Natural killer cell treated with Interleukin-12 subunit alpha and Interleukin-12 subunit beta and Interleukin-15 and Interleukin-18, amount 100 ng/mL, for 72 hours (primary cell): ENCODE data around the gene KRTAP19-4. TPM values are rescaled to one million over a fixed set of nuclear protein-coding genes. Genes with fewer than 3 reads are reported as not detected.
"Not testable (repeated sequence)": the region's sequence is repeated elsewhere in the genome, so short reads cannot be mapped to it uniquely, and the experiment has no call there.

Experiments
- ATAC-seq, 2 donors: fragments of 150-1000 bp; cut with Tn5 transposase in 1 of 2; sonication (Bioruptor Pico), chemical (Tn5 transposase) in 1 of 2; 2 replicates each; pipeline ENCODE4 v1.10.0; 2021
- DNase-seq: peaks from one replicate; pipeline ENCODE4 v3.0.0; 2022; ENCODE audit warnings: low spot score
- H3K27ac Mint-ChIP-seq, 2 donors: 1 replicate in 1 of 2; 2 replicates in 1 of 2; pipeline ENCODE4 v1.8.0; 2022; ENCODE audit warnings: mixed read lengths in 2 of 2, mild to moderate bottlenecking in 1 of 2, moderate library complexity in 1 of 2
- H3K27me3 Mint-ChIP-seq, 2 donors: 1 replicate in 1 of 2; 2 replicates in 1 of 2; pipeline ENCODE4 v1.8.0; 2022; ENCODE audit warnings: mixed read lengths in 2 of 2
- H3K36me3 Mint-ChIP-seq: one replicate; pipeline ENCODE4 v1.8.0; 2022; ENCODE audit warnings: mixed read lengths
- H3K4me1 Mint-ChIP-seq, 2 donors: 1 replicate in 1 of 2; 2 replicates in 1 of 2; pipeline ENCODE4 v1.8.0; 2022; ENCODE audit warnings: low read depth in 2 of 2, mixed read lengths in 2 of 2, mild to moderate bottlenecking in 1 of 2
- H3K4me3 Mint-ChIP-seq: one replicate; pipeline ENCODE4 v1.8.0; 2022; ENCODE audit warnings: mixed read lengths
- H3K9me3 Mint-ChIP-seq: 2 replicates; pipeline ENCODE4 v1.8.0; 2022; ENCODE audit warnings: mixed read lengths
- total RNA-seq, 2 donors: library from RNA; stranded (reverse); gene quantifications; one replicate each; pipeline ENCODE4 v1.2.3, GENCODE V29; 2022

KRTAP19-4 gene
- not detected for total RNA-seq

- no peak within 1 kb of the TSS for H3K27ac Mint-ChIP-seq
- H3K9me3 Mint-ChIP-seq, result peaks cover 8% of the 10 kb centered on the region
- DNase-seq (no peak), ATAC-seq (no peak)
- H3K4me1 Mint-ChIP-seq, result no peaks in the 10 kb centered on the region
- H3K4me3 Mint-ChIP-seq, result no peak within 1 kb of the TSS
- H3K27me3 Mint-ChIP-seq, result no peaks in the 10 kb centered on the region
- H3K36me3 Mint-ChIP-seq, result no peaks in the 10 kb centered on the region
Observed at GRCh38 chr21:30497065-30497464, at the start of gene KRTAP19-4. KRTAP19-4 (minus strand) TSS chr21:30497165; CDS start chr21:30497110, 55 bp downstream.

- no peaks in the 10 kb centered on the region for H3K36me3 Mint-ChIP-seq
- no peaks in the 10 kb centered on the region for H3K4me1 Mint-ChIP-seq
Observed at GRCh38 chr21:30541764-30542163, 44.8 kb upstream of the KRTAP19-4 start, which contains the start of gene KRTAP19-6. KRTAP19-6 (minus strand) TSS chr21:30541864; CDS start chr21:30541833, 31 bp downstream.

GRCh38 chr21:30518876-30519275, 21.9 kb upstream of the KRTAP19-4 start:
- DNase-seq, result no peak
- Mint-ChIP-seq H3K27ac (no peak overlapping the region), H3K4me3 (no peak overlapping the region), H3K9me3 (peaks cover 12% of the 10 kb centered on the region), H3K4me1 (no peaks in the 10 kb centered on the region), H3K36me3 (no peaks in the 10 kb centered on the region), H3K27me3 (no peaks in the 10 kb centered on the region)
- ATAC-seq, result no peak

More at GRCh38 chr21:30541764-30542163, 44.8 kb upstream of the KRTAP19-4 start, which contains the start of gene KRTAP19-6:
- Mint-ChIP-seq H3K9me3 (peaks cover 6% of the 10 kb centered on the region), H3K4me3 (no peak within 1 kb of the TSS), H3K27ac (no peak within 1 kb of the TSS), H3K27me3 (no peaks in the 10 kb centered on the region)
- DNase-seq (no peak), ATAC-seq (no peak)

GRCh38 chr21:30515681-30516080, 18.7 kb upstream of the KRTAP19-4 start:
- Mint-ChIP-seq H3K36me3 (no peaks in the 10 kb centered on the region), H3K27ac (no peak overlapping the region), H3K4me1 (no peaks in the 10 kb centered on the region), H3K9me3 (peaks cover 12% of the 10 kb centered on the region), H3K4me3 (no peak overlapping the region), H3K27me3 (no peaks in the 10 kb centered on the region)
- no peak for ATAC-seq
- no peak for DNase-seq

- not testable (repeated sequence) for H3K36me3 Mint-ChIP-seq, ATAC-seq, H3K4me1 Mint-ChIP-seq, H3K27me3 Mint-ChIP-seq, H3K4me3 Mint-ChIP-seq, DNase-seq, H3K27ac Mint-ChIP-seq
- peaks cover 11% of the 10 kb centered on the region for H3K9me3 Mint-ChIP-seq
Observed at GRCh38 chr21:30505621-30506205, 8.7 kb upstream of the KRTAP19-4 start.

GRCh38 chr21:30502041-30502440, 5.1 kb upstream of the KRTAP19-4 start, which contains the start of gene KRTAP19-5:
KRTAP19-5 (minus strand) TSS chr21:30502141; CDS start chr21:30502090, 51 bp downstream.
- no peaks in the 10 kb centered on the region for H3K27me3 Mint-ChIP-seq
- no peaks in the 10 kb centered on the region for H3K36me3 Mint-ChIP-seq
- no peak within 1 kb of the TSS for H3K27ac Mint-ChIP-seq
- H3K9me3 Mint-ChIP-seq, result peaks cover 9% of the 10 kb centered on the region
- no peaks in the 10 kb centered on the region for H3K4me1 Mint-ChIP-seq
- no peak for ATAC-seq
- no peak for DNase-seq
- no peak within 1 kb of the TSS for H3K4me3 Mint-ChIP-seq

GRCh38 chr21:30491963-30492428, 5.0 kb downstream of the KRTAP19-4 start, which contains the start of gene KRTAP19-3:
KRTAP19-3 (minus strand) TSS chr21:30492013; CDS start chr21:30491957, 56 bp downstream.
- DNase-seq, result no peak
- Mint-ChIP-seq H3K4me1 (no peaks in the 10 kb centered on the region), H3K27me3 (no peaks in the 10 kb centered on the region), H3K4me3 (no peak within 1 kb of the TSS), H3K36me3 (no peaks in the 10 kb centered on the region), H3K27ac (no peak within 1 kb of the TSS), H3K9me3 (peaks cover 7% of the 10 kb centered on the region)
- no peak for ATAC-seq

- H3K36me3 Mint-ChIP-seq, result no peaks in the 10 kb centered on the region
- ATAC-seq (no peak), DNase-seq (no peak)
- H3K9me3 Mint-ChIP-seq, result peaks cover 13% of the 10 kb centered on the region
- no peak within 1 kb of the TSS for H3K4me3 Mint-ChIP-seq
- H3K27me3 Mint-ChIP-seq, result no peaks in the 10 kb centered on the region
- H3K27ac Mint-ChIP-seq, result no peak within 1 kb of the TSS
- H3K4me1 Mint-ChIP-seq, result no peaks in the 10 kb centered on the region
Observed at GRCh38 chr21:30487336-30487735, 9.6 kb downstream of the KRTAP19-4 start, which contains the start of gene KRTAP19-2. KRTAP19-2 (minus strand) TSS chr21:30487436; CDS start chr21:30487348, 88 bp downstream.

GRCh38 chr21:30486180-30486579, 10.8 kb downstream of the KRTAP19-4 start:
- ATAC-seq (no peak), DNase-seq (no peak)
- no peaks in the 10 kb centered on the region for H3K36me3 Mint-ChIP-seq
- H3K4me1 Mint-ChIP-seq, result no peaks in the 10 kb centered on the region
- peaks cover 18% of the 10 kb centered on the region for H3K9me3 Mint-ChIP-seq
- H3K27ac Mint-ChIP-seq, result no peak overlapping the region
- H3K27me3 Mint-ChIP-seq, result no peaks in the 10 kb centered on the region
- no peak overlapping the region for H3K4me3 Mint-ChIP-seq

GRCh38 chr21:30482130-30482529, 14.8 kb downstream of the KRTAP19-4 start:
- ATAC-seq, result no peak
- Mint-ChIP-seq H3K4me3 (no peak overlapping the region), H3K9me3 (peaks cover 19% of the 10 kb centered on the region), H3K4me1 (no peaks in the 10 kb centered on the region), H3K27me3 (no peaks in the 10 kb centered on the region), H3K36me3 (no peaks in the 10 kb centered on the region), H3K27ac (no peak overlapping the region)
- DNase-seq, result no peak

- no peak for DNase-seq
- H3K27ac Mint-ChIP-seq, result no peak within 1 kb of the TSS
- no peaks in the 10 kb centered on the region for H3K4me1 Mint-ChIP-seq
Observed at GRCh38 chr21:30480145-30480544, 16.8 kb downstream of the KRTAP19-4 start, which contains the start of gene KRTAP19-1. KRTAP19-1 (minus strand) TSS chr21:30480367; CDS start chr21:30480317, 50 bp downstream.

GRCh38 chr21:30479259-30479658, 17.7 kb downstream of the KRTAP19-4 start:
- Mint-ChIP-seq H3K4me1 (no peaks in the 10 kb centered on the region), H3K27me3 (no peaks in the 10 kb centered on the region), H3K36me3 (no peaks in the 10 kb centered on the region), H3K4me3 (no peak overlapping the region), H3K27ac (no peak overlapping the region), H3K9me3 (peaks cover 13% of the 10 kb centered on the region)
- no peak for DNase-seq
- ATAC-seq, result no peak

More at GRCh38 chr21:30480145-30480544, 16.8 kb downstream of the KRTAP19-4 start, which contains the start of gene KRTAP19-1:
- Mint-ChIP-seq H3K36me3 (no peaks in the 10 kb centered on the region), H3K9me3 (peaks cover 17% of the 10 kb centered on the region), H3K4me3 (no peak within 1 kb of the TSS), H3K27me3 (no peaks in the 10 kb centered on the region)
- ATAC-seq, result no peak

- Mint-ChIP-seq H3K9me3 (peaks cover 13% of the 10 kb centered on the region), H3K27me3 (no peaks in the 10 kb centered on the region), H3K4me3 (no peak overlapping the region), H3K4me1 (no peaks in the 10 kb centered on the region), H3K36me3 (no peaks in the 10 kb centered on the region), H3K27ac (no peak overlapping the region)
- ATAC-seq (no peak), DNase-seq (no peak)
Observed at GRCh38 chr21:30478004-30478403, 19.0 kb downstream of the KRTAP19-4 start.

- Mint-ChIP-seq H3K9me3 (peaks cover 13% of the 10 kb centered on the region), H3K4me1 (no peaks in the 10 kb centered on the region), H3K27ac (no peak overlapping the region), H3K27me3 (no peaks in the 10 kb centered on the region), H3K36me3 (no peaks in the 10 kb centered on the region), H3K4me3 (no peak overlapping the region)
- no peak for ATAC-seq
- no peak for DNase-seq
Observed at GRCh38 chr21:30468900-30469714, 27.9 kb downstream of the KRTAP19-4 start.
